PC-9 (cell line): ENCODE data around the gene ZFYVE9. TPM values are rescaled to one million over a fixed set of nuclear protein-coding genes. Genes with fewer than 3 reads are reported as not detected.

Experiments used
- BruUV-seq: library from RNA; stranded (reverse); fragments of 400-500 nt; replicated peaks from 2 replicates; lab custom pipeline; 2021; lab: Mats Ljungman, UMichigan
- CTCF ChIA-PET: fragments of 300-600 bp; sonication (Branson Sonifier 250); formaldehyde crosslinking; loops from one replicate; lab custom pipeline; 2022; ENCODE audit warnings: antibody characterized with exemption; lab: Charles Lee
- POLR2A ChIA-PET: fragments of 300-600 bp; sonication (Branson Sonifier 250); formaldehyde crosslinking; loops from one replicate; lab custom pipeline; 2022; ENCODE audit warnings: antibody characterized with exemption; ENCODE audit not compliant: unreplicated experiment; lab: Charles Lee
- DNase-seq, 2 experiments: peaks; one replicate each; pipeline versions ENCODE4 v3.0.0 to v3.0.0-alpha.2; 2015 to 2022; ENCODE audit warnings: mixed read lengths in 1 of 2
- H2AFZ ChIP-seq: fragments of 200-600 bp; sonication (generic); 2 replicates; pipeline ENCODE4 v1.8.1; 2017; ENCODE audit warnings: antibody characterized with exemption
- H3F3A ChIP-seq: fragments of 200-600 bp; sonication (generic); 2 replicates; pipeline ENCODE4 v1.8.1; 2017; ENCODE audit warnings: antibody characterized with exemption, mild to moderate bottlenecking, low read depth; ENCODE audit not compliant: insufficient read depth
- H3K27ac ChIP-seq: fragments of 200-600 bp; sonication (generic); 2 replicates; pipeline ENCODE4 v1.6.1; 2016; ENCODE audit warnings: mixed run types
- H3K27me3 ChIP-seq: fragments of 200-600 bp; sonication (generic); 2 replicates; pipeline ENCODE4 v1.6.1; 2016; ENCODE audit warnings: low read depth, mixed run types; ENCODE audit not compliant: insufficient read depth
- H3K36me3 ChIP-seq: fragments of 200-600 bp; sonication (generic); 2 replicates; pipeline ENCODE4 v1.6.1; 2016; ENCODE audit warnings: low read depth, mixed run types
- H3K4me1 ChIP-seq: fragments of 200-600 bp; sonication (generic); replicated peaks from 2 replicates; pipeline ENCODE4 v1.6.1; 2016; ENCODE audit warnings: mixed run types; ENCODE audit not compliant: insufficient read depth
- H3K4me2 ChIP-seq: fragments of 200-600 bp; sonication (generic); 2 replicates; pipeline ENCODE4 v1.6.1; 2017; ENCODE audit warnings: mixed run types
- H3K4me3 ChIP-seq: fragments of 200-600 bp; sonication (generic); 2 replicates; pipeline ENCODE4 v1.6.1; 2016; ENCODE audit warnings: mixed run types
- H3K79me2 ChIP-seq: fragments of 200-600 bp; sonication (generic); 2 replicates; pipeline ENCODE4 v1.6.1; 2017; ENCODE audit warnings: low read depth, mixed run types
- H3K9me2 ChIP-seq: fragments of 200-600 bp; sonication (generic); 2 replicates; pipeline ENCODE4 v1.8.1; 2017; ENCODE audit warnings: mild to moderate bottlenecking; ENCODE audit not compliant: insufficient read depth
- H3K9me3 ChIP-seq: fragments of 200-600 bp; sonication (generic); 2 replicates; pipeline ENCODE4 v1.8.1; 2016; ENCODE audit warnings: low read depth; ENCODE audit not compliant: insufficient read depth
- H4K20me1 ChIP-seq: fragments of 200-600 bp; sonication (generic); 2 replicates; pipeline ENCODE4 v1.8.1; 2017; ENCODE audit not compliant: insufficient read depth
- CTCF ChIP-seq: fragments of 200-600 bp; sonication (generic); conservative IDR thresholded peaks from 2 replicates; pipeline ENCODE4 v1.6.1; 2017; ENCODE audit warnings: mixed run types, antibody characterized with exemption, mild to moderate bottlenecking, moderate library complexity
- EZH2 ChIP-seq: fragments of 200-600 bp; sonication (generic); IDR thresholded peaks from 2 replicates; pipeline ENCODE4 v1.8.0; 2017; ENCODE audit warnings: antibody characterized with exemption, low read depth
- intact Hi-C: fragments of 100-400 bp; cut with micrococcal nuclease; formaldehyde crosslinking; loops from one replicate; pipeline ENCODE4 v1.10.0; 2022; ENCODE audit not compliant: unreplicated experiment
- total RNA-seq: library from RNA; stranded (reverse); gene quantifications from 2 replicates; pipeline ENCODE4 v1.2.3, GENCODE V29; 2021

The ZFYVE9 gene
- total RNA-seq, 1 experiment from 2014 or later, result 20.7 TPM

DNA sequence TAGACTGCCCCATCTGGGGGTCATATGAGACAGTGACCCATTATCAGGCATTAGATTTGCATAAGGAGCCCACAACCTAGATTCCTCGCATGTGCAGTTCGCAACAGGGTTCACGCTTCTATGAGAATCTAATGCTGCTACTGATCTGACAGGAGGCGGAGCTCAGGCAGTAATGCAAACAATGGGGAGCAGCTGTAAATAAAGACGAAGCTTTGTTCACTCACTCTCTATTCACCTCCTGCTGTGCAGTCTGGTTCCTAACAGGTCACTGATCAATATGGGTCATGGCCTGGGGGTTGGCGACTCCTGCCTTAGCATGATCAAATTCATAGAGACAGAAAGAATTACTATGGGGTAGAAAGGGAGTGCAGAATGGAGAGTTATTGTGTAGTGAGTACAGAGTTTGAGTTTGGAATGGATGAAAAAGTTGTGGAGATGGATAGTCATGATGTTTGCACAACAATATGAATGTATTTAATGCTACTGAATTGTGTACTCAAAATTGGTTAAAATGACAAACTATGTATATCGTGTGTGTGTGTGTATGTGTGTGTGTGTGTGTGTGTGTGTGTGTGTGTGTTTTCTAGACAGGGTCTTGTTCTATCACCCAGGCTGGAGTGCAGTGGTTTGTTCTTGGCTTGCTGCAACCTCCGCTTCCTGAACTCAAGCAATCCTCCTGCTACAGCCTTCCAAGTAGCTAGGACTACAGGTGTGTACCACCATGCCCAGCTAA is 43.6 kb upstream of the ZFYVE9 start:
- intact Hi-C loops, result no loop called here
- Histone ChIP-seq H3K27me3 (no peaks in the 10 kb centered on the region), H3K4me3 (no peak overlapping the region), H3K27ac (no peak overlapping the region), H4K20me1 (no peaks in the 10 kb centered on the region), H3K9me2 (no peaks in the 10 kb centered on the region), H2AFZ (no peak overlapping the region), H3K9me3 (no peaks in the 10 kb centered on the region), H3K79me2 (no peaks in the 10 kb centered on the region), H3K36me3 (no peaks in the 10 kb centered on the region), H3F3A (no peaks in the 10 kb centered on the region; the same call in 1 of the 2 replicates), H3K4me2 (no peak overlapping the region), H3K4me1 (no peaks in the 10 kb centered on the region)
- no peak for DNase-seq
- ChIA-PET POLR2A (no interaction called here), CTCF (interaction anchor here (0.6 kb wide), 1 partner anchor 495 kb away, joined by 3 read pairs; no protein-coding TSS in a partner anchor)
- BruUV-seq, result no TSS peak
- no peak for TF ChIP-seq CTCF
- no peak for TF ChIP-seq EZH2

- H4K20me1 ChIP-seq, result no peaks in the 10 kb centered on the region
- no peak for DNase-seq
- no peaks in the 10 kb centered on the region for H3K79me2 ChIP-seq
- no TSS peak for BruUV-seq
- H3F3A ChIP-seq, result no peaks in the 10 kb centered on the region
- H3K9me3 ChIP-seq, result no peaks in the 10 kb centered on the region
- H2AFZ ChIP-seq, result no peak overlapping the region
- no peak overlapping the region for H3K27ac ChIP-seq
- ChIA-PET POLR2A (no interaction called here), CTCF (no interaction called here)
- no peak for TF ChIP-seq EZH2
- TF ChIP-seq CTCF, result no peak
- no peak overlapping the region for H3K4me2 ChIP-seq
- H3K27me3 ChIP-seq, result no peaks in the 10 kb centered on the region
- no peaks in the 10 kb centered on the region for H3K36me3 ChIP-seq
- no peaks in the 10 kb centered on the region for H3K4me1 ChIP-seq
- H3K4me3 ChIP-seq, result no peak overlapping the region
- intact Hi-C loops, result no loop called here
- no peaks in the 10 kb centered on the region for H3K9me2 ChIP-seq
Measured at GRCh38 chr1:52102336-52103013, 39.4 kb upstream of the ZFYVE9 start.

- Histone ChIP-seq H2AFZ (no peak overlapping the region), H3K27me3 (no peaks in the 10 kb centered on the region), H3K4me3 (no peak overlapping the region), H3K4me1 (no peaks in the 10 kb centered on the region), H4K20me1 (no peaks in the 10 kb centered on the region), H3F3A (no peaks in the 10 kb centered on the region), H3K36me3 (no peaks in the 10 kb centered on the region), H3K4me2 (no peak overlapping the region), H3K9me2 (no peaks in the 10 kb centered on the region), H3K27ac (no peak overlapping the region), H3K9me3 (no peaks in the 10 kb centered on the region), H3K79me2 (no peaks in the 10 kb centered on the region)
- no TSS peak for BruUV-seq
- ChIA-PET POLR2A (no interaction called here), CTCF (no interaction called here)
- intact Hi-C loops, result no loop called here
- no peak for DNase-seq
- no peak for TF ChIP-seq CTCF
- TF ChIP-seq EZH2, result no peak
Measured at GRCh38 chr1:52111492-52111891, 30.4 kb upstream of the ZFYVE9 start.
